ENCODE data around the gene PRKCE. TPM values are rescaled to one million over a fixed set of nuclear protein-coding genes. Genes with fewer than 3 reads are reported as not detected.

The PRKCE gene
- total RNA-seq, 4 donors from 2014 or later: 5.9 to 21.2 (median 18.5) TPM

DNA sequence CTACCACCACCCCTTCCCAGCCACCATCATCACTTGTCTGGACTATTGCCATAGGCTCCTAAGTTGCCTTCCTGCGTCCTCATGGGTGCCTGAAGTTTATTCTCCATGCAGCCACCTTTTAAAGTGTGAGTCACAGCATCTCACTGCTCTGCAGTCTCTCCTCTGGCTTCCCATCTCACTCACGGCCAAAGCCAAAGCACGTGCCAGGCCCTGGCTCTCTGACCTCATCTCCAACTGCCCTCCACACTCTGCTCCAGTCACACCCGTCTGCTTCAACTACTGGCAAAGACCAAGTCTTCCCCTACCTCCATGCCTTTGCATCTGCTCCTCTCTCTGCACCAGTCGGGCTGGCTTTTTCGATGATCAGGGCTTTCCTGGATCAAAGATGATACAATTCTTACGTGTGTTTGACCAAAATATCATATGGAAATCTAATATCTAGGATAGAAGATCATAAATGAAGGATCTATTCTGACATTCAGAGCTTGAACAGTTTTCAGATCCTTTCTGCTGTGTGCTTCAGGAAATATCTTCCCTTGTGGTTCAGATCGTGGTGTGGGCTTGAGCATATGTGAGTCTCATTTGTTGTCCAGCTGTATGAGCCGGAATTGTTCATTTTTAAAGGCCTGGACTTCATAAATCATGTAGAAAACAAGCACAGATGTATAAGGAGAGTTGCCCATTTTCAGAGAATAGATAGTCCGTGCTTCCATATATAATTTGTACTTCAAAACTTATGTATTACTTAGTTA lies 175.6 kb downstream of the PRKCE start:
- peak; percentile 80 for ATAC-seq
- no peak overlapping the region for H3K4me3 ChIP-seq
- peaks cover 16 to 47% (median 26%) of the 10 kb centered on the region in 3 donors for H3K4me1 ChIP-seq
- H3K27ac ChIP-seq: peak overlapping the region in 3 of 4 donors; percentile 4 to 27 (median 19)
- TF ChIP-seq POLR2A (IDR thresholded peaks at IDR 0.05): no peak
- TF ChIP-seq, protein P1, sequence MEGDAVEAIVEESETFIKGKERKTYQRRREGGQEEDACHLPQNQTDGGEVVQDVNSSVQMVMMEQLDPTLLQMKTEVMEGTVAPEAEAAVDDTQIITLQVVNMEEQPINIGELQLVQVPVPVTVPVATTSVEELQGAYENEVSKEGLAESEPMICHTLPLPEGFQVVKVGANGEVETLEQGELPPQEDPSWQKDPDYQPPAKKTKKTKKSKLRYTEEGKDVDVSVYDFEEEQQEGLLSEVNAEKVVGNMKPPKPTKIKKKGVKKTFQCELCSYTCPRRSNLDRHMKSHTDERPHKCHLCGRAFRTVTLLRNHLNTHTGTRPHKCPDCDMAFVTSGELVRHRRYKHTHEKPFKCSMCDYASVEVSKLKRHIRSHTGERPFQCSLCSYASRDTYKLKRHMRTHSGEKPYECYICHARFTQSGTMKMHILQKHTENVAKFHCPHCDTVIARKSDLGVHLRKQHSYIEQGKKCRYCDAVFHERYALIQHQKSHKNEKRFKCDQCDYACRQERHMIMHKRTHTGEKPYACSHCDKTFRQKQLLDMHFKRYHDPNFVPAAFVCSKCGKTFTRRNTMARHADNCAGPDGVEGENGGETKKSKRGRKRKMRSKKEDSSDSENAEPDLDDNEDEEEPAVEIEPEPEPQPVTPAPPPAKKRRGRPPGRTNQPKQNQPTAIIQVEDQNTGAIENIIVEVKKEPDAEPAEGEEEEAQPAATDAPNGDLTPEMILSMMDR (IDR thresholded peaks at IDR 0.05): no peak
- TF ChIP-seq POLR2AphosphoS5 (IDR thresholded peaks at IDR 0.05): no peak
- no peak for TF ChIP-seq EP300 (IDR thresholded peaks at IDR 0.05)
- no peaks in the 10 kb centered on the region for H3K36me3 ChIP-seq
- 49 to 53% methylated on average over 7 of the region's 10 CpGs for WGBS, 2 donors (ENCODE audit: low coverage in 1 of 2)
- no peaks in the 10 kb centered on the region for H3K27me3 ChIP-seq
- peaks cover 0 to 11% (median 0%) of the 10 kb centered on the region in 3 donors for H3K9me3 ChIP-seq

DNA sequence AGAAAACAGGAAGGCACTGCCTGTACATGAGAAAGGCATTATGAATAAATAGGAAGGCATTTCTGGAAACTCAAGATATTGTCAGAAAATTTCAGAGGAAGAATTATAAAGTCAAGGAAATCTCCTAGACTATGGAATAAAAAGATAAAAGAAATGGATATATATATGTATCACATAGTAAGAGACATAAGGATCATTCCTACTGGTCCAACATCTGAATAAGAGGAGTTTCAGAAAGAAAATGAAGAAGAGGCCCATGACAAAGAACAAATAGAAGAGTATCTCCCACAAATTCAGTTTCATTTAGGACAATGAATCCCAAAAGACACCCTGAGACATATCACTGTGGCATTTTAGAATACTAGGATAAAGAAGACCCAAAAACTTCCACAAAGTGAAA lies 178.8 kb downstream of the PRKCE start:
- TF ChIP-seq POLR2A (IDR thresholded peaks at IDR 0.05) (no peak), POLR2AphosphoS5 (IDR thresholded peaks at IDR 0.05) (no peak), EP300 (IDR thresholded peaks at IDR 0.05) (no peak)
- TF ChIP-seq, protein P1 (IDR thresholded peaks at IDR 0.05): no peak
- Histone ChIP-seq H3K4me1 (peaks cover 6 to 28% (median 12%) of the 10 kb centered on the region in 3 donors), H3K4me3 (no peak overlapping the region), H3K27ac (no peak overlapping the region), H3K36me3 (no peaks in the 10 kb centered on the region), H3K27me3 (no peaks in the 10 kb centered on the region), H3K9me3 (peaks cover 0 to 11% (median 0%) of the 10 kb centered on the region in 3 donors)
- no peak for ATAC-seq

DNA sequence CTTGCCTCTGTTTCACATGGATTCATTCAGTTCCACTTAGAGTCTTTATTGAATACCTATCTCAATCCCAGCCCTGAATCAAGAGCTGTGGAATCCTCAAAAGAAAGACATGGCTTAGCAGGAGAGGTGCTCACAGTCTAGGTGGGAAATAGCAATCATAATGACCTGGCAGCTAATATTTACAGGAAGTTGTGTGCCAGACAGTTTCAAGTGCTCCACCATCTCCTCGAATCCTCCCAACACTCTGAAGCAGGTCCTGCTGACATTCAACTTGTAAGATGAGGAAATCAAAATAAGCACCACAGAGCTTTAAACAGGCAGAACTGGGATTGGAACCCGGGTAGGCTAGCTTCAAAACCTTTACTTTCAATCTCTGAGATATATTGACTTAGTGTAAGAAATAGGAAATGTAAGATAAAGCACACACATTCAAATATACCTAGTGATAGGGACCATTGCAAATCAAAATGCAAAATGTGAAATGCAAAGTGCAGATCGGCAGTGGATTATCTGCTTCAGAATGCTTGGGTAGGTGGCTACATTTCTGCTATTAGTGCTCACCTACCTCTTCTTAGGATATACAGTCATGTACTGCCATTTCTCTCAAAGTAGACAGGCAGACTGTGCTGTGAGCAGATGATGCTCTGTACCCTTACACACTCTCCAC lies 182.0 kb downstream of the PRKCE start:
- Histone ChIP-seq H3K9me3 (peaks cover 0 to 11% (median 0%) of the 10 kb centered on the region in 3 donors), H3K27ac (no peak overlapping the region), H3K36me3 (no peaks in the 10 kb centered on the region), H3K4me1 (peaks cover 0 to 18% (median 4%) of the 10 kb centered on the region in 3 donors), H3K4me3 (no peak overlapping the region), H3K27me3 (no peaks in the 10 kb centered on the region)
- 89 to 96% methylated on average over 3 of the region's 3 CpGs for WGBS, 2 donors (ENCODE audit: low coverage in 1 of 2)
- TF ChIP-seq POLR2AphosphoS5 (IDR thresholded peaks at IDR 0.05) (no peak), POLR2A (IDR thresholded peaks at IDR 0.05) (no peak), EP300 (IDR thresholded peaks at IDR 0.05) (no peak)
- TF ChIP-seq, protein P1 (IDR thresholded peaks at IDR 0.05): no peak
- ATAC-seq: no peak

DNA sequence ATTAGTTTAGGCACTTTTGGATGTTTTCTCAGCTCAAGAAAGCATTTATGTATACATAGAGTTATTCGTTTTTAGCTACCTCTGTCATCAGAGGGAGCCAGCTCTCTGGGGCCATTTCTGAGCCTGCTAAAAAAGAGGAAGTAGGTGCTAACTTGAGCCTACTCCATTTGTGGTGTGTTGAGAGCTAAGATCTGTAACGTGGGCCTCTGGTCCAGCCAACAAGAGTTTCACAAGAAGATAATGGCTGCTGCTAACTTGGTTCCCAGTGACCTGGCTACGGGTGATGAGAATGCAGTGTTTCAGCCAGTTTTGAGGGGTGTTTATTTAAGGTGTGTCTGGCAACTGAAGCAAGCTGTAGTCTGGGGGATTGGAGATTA lies 182.5 kb downstream of the PRKCE start:
- peak; percentile 46 for ATAC-seq
- Histone ChIP-seq H3K36me3 (no peaks in the 10 kb centered on the region), H3K9me3 (peaks cover 0 to 11% (median 0%) of the 10 kb centered on the region in 3 donors), H3K27ac (no peak overlapping the region), H3K4me1 (peaks cover 0 to 18% (median 4%) of the 10 kb centered on the region in 3 donors), H3K4me3 (no peak overlapping the region), H3K27me3 (no peaks in the 10 kb centered on the region)
- TF ChIP-seq, protein P1 (IDR thresholded peaks at IDR 0.05): no peak
- TF ChIP-seq POLR2AphosphoS5 (IDR thresholded peaks at IDR 0.05) (no peak), EP300 (IDR thresholded peaks at IDR 0.05) (no peak), POLR2A (IDR thresholded peaks at IDR 0.05) (no peak)
- WGBS, 2 donors (ENCODE audit: low coverage in 1 of 2): 25 to 26% methylated on average over 3 of the region's 3 CpGs
